ENCODE results near the gene BLTP1.
"Not testable (repeated sequence)": the region's sequence is repeated elsewhere in the genome, so short reads cannot be mapped to it uniquely, and the experiment has no call there.

Gene BLTP1, protein sequence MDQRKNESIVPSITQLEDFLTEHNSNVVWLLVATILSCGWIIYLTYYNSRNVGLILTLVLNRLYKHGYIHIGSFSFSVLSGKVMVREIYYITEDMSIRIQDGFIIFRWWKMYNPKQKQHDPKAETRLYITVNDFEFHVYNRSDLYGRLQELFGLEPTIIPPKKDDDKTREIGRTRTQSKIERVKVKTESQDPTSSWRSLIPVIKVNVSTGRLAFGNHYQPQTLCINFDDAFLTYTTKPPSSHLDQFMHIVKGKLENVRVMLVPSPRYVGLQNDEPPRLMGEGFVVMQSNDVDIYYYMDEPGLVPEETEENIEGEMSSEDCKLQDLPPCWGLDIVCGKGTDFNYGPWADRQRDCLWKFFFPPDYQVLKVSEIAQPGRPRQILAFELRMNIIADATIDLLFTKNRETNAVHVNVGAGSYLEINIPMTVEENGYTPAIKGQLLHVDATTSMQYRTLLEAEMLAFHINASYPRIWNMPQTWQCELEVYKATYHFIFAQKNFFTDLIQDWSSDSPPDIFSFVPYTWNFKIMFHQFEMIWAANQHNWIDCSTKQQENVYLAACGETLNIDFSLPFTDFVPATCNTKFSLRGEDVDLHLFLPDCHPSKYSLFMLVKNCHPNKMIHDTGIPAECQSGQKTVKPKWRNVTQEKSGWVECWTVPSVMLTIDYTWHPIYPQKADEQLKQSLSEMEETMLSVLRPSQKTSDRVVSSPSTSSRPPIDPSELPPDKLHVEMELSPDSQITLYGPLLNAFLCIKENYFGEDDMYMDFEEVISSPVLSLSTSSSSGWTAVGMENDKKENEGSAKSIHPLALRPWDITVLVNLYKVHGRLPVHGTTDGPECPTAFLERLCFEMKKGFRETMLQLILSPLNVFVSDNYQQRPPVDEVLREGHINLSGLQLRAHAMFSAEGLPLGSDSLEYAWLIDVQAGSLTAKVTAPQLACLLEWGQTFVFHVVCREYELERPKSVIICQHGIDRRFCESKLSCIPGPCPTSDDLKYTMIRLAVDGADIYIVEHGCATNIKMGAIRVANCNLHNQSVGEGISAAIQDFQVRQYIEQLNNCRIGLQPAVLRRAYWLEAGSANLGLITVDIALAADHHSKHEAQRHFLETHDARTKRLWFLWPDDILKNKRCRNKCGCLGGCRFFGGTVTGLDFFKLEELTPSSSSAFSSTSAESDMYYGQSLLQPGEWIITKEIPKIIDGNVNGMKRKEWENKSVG (N-terminal part only)

DNA sequence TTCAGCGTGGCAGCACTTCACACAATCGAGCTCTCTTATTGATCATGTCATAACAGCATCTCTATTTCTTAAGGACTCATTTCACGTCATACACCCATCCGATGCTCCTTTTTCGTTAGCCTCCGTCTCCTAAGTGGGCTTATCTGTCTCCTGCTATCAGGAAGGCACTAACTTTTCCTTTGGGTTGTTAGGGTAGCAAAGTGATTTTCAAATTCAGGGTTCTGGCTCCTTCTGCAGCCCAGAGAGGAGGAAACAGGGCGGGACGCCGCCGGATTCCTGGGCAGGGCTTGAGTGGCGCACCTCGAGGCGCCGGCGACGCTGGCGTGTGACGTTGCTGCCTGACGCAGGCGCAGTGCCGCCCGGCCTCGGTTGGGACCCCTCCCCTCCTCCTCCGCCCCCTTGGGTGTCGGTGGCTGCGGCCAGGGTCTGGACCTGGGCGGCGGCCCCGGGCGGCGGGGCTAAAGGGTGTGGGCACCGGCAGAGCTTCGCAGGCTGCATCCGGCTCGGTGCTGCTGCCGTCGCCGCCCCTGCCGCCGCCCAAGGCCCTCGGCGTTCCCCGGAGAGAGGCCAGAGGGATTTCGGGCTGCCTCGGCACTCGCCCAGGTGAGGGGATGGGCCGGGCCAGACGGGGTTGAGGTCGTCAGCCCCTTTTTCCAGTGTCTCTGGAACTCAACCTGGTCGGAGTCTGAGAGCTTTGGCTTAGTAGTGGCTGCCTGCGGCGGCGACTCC lies at the start of gene BLTP1:
BLTP1 (plus strand) TSS at position 350 of the 729 bp plus-strand sequence. CDS start 18,317 bp downstream, outside the sequence.
- DNase-seq = peak; percentile 5 to 84

DNA sequence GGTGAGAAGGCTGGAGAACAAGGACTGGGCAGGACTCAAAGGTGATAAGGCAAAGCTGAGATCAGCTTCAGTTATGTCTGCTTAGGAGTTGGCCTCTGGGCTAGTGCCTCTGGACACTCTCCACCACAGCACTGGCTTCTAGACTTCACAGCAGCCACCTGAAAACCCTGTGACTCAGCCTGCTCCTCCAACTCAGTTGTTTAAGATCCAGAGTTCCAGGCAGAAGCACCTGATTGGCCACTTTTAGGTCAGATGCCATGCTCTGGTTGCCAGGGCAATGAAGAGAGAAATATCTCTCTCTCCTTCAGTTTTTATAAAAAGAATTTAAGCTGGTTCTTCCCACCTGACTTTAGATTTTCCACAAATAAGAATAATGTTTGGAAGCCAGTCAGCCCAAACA lies 47.9 kb upstream of the BLTP1 start:
- DNase-seq = no peak

DNA sequence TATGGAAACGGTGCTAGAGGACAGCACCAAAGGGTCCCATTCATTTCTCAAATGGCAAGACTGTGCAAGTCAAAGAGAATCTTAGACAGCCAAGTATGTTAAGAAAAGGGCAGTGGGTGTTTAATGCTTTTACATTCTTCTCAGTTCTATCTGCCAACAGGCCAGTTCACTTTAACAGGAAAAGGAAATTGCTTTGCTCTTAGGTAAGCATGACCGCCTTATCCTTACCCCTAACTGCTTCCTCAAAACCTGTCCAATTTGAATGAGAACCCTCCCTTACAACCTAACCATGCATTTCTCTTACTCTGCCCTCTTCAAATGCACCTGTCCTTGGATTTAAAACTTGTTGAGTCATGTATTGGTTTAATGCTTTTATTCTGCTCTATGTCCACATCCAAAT lies 44.5 kb upstream of the BLTP1 start:
- DNase-seq = no peak

DNA sequence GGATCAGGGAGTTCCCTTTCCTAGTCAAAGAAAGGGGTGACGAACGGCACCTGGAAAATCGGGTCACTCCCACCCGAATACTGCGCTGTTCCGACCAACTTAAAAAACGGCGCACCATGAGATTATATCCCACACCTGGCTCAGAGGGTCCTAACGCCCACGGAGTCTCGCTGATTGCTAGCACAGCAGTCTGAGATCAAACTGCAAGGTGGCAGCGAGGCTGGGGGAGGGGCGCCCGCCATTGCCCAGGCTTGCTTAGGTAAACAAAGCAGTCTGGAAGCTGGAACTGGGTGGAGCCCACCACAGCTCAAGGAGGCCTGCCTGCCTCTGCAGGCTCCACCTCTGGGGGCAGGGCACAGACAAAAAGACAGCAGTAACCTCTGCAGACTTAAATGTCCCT lies 41.8 kb upstream of the BLTP1 start:
- not testable (repeated sequence) for DNase-seq

DNA sequence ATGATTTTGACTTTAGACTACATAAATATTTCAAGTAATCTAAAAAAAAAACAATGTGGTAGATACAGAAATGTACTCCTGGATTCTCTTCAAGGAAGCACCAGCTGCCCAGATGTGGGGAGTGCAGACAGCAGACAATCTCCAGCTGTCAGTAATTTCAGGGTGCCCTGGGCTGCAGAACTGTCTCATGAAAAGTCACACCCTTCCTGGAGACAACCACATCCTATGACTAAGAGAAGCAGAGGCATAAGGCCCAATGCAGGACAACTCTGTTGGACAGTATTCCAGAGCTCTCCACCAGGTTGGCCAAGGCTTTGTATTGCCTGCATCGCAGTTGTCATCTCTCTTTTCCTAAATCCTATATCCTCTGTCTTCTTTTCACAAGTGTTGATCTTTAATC lies 34.4 kb upstream of the BLTP1 start:
- no peak for DNase-seq

DNA sequence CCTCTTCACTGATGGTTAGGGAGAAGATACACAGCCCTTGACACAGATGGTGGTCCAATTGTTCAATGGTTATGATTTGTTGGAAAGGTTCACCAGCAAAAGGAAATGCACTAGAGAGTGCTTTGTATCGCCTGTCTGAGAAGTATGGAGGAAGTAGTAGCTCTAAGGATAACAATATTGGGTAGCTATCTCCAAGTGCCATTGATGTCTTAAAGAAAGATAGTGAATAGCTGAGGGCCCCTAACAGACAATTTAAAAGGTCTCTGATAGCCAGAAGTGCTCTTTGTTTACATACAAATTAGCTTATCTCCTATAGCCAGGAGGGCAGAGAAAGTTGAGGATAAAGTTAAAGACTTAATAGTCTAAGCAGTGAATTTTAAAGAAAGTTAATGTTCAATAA lies 33.9 kb upstream of the BLTP1 start:
- no peak for DNase-seq

DNA sequence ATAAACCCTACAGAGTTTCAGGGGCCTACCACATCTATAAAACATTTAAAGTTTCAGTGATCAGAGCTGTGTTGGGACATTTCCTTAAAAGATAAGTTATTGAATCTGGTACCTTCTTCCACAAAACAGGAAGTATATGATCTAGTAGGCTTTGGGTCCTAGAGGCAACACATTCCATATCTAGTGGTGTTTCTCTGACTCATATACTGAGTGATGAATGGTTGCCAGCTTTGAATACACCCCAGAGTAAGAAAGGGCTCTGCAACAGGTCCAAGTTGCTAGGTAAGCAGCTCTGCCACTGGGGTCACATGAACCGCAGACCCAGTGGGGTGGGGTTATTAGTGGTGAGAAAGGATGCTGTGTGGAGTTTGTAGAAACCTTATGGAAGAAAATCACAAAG lies 32.4 kb upstream of the BLTP1 start:
- DNase-seq = no peak

DNA sequence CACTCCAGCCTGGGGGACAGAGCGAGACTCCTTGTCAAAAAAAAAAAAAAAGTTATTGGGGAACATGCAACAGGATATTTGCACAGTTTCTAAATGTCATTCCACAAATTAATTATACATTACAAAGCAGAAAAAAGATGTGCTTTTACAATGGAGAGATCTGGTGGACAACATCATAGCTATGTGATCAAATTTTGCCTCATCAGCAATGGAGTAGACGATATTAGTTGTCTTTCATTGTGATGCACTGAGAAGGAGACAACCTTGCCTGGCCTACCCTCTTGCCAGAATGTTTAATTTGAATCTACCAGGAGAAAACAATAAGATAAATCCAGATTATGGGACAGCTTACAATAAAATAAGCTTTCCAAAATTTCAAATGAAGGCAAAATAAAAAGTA lies 30.5 kb upstream of the BLTP1 start:
- DNase-seq = no peak

DNA sequence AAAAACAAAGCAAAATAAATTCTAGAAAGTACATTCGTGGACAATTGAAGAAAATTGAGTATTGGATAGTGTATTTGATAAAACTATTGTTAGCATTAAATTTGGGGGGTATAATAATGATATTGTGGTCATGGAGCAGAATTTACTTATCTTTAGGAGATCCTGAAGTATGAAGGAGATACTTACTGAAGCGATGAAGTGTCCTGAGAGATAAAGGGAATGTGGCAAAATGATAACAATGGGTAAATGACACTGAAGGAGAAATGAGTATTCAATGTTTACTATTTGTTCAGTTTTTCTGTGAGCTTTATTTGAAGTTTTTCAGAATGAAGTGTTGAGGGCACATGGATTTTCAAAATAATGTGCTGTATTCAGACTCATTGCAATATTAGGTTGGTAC lies 30.0 kb upstream of the BLTP1 start:
- DNase-seq = no peak

DNA sequence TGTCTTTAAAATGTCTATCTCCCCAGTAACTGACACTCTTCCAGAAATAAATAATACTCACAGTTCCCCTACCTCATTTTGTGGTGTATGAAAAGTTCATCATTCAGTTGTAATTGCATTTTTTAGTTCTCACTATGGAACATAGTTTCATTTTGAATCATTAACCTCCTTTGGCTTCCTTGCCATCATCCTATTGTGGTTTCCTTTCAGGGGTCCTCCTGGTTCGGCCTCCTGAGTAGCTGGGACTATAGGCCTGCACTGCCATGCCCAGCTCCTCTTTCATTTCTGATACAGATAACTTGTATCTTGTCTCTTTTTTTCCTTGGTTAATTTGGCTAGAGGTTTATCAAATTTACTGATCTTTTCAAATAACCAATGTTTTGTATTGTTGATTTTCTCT lies 23.1 kb upstream of the BLTP1 start:
- DNase-seq = no peak

DNA sequence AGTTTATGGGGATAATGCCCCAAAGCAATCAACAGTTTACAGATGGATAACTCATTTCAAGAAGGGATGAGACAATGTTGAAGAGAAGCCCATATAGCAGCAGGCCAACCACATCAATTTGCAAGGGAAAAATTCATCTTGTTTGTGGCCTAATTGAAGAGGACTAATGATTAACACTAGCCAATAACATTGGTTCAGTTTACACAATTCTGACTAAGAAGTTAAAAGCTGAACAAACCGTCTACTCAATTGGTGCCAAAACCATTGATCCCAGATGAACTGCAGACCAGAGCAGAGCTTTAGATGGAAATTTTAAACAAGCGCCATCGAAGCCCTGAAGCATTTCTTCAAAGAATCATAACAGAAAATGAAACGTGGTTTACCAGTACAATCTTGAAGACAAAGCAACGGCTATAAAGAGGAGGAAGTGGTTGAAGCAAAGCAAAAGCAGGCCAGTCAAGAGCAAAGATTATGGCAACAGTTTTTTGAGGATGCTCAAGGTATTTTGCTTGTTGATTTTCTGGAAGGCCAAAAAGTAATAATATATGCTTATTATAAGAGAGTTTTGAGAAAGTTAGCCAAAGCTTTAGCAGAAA lies 20.5 kb upstream of the BLTP1 start:
- DNase-seq = no peak

DNA sequence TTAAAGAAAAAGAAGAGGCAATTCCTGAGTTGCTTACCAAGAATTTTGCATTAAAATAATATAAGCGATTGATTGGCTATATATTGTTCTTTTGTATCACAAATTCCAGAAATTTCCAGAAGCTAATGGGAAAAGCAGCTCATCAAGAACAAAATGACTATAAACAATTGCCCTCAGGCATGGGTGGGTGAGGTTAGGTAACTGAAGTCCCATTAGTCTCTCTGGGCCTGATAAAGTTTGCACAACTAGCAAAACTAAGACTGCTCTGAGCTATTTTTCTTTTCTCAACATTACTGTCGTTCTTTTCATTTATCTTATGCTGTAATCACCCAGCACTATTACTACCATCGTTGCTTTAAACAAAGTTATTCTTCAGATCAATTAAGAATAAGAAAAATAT lies 19.2 kb upstream of the BLTP1 start:
- DNase-seq = no peak

DNA sequence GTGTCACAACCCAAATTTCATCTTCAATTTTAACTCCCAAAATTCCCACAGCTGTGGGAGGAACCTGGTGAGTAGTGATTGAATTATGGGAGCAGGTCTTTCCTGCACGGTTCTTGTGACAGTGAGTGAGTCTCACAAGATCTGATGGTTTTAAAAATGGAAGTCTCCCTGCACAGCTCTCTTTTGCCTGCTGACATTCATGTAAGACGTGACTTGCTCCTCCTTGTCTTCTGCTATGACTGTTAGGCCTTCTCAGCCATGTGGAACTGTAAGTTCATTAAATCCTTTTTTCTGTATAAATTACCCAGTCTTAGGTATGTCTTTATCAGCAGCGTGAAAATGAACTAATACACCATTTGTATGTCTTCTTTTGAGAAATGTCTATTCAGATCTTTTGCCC lies 13.0 kb upstream of the BLTP1 start:
- DNase-seq = no peak

DNA sequence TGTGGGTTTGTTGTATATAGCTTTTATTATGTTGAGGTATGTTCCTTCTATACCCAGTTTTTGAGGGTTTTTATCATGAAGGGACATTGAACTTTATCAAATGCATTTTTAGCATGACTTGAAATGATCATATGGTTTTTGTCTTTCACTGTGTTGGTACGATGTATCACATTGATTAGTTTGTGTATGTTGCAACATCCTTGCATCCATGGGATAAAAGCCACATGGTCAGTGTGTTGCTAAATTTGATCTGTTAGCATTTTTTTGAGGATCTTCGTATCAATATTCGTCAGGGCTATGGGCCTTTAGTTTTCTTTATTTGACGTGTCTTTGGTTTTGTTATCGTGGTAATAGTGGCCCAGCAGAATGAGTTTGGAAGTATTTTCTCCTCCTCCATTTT lies 11.3 kb upstream of the BLTP1 start:
- DNase-seq = no peak

DNA sequence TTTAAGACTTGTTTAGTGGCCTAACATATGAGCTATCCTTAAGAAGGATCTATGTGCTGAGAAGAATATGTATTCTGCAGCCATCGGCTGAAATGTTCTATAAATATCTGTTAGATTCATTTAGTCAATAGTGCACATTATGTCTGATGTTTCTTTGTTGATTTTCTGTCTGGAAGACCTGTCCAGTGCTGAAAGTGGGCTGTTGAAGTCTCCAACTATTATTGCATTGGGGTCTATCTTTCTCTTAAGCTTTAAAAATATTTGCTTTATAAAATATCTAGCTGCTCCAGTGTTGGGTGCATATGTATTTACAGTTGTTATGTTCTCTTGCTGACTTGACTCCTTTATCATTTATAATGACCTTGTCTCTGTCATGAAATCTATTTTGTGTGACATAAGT lies 9.4 kb upstream of the BLTP1 start:
- no peak for DNase-seq

DNA sequence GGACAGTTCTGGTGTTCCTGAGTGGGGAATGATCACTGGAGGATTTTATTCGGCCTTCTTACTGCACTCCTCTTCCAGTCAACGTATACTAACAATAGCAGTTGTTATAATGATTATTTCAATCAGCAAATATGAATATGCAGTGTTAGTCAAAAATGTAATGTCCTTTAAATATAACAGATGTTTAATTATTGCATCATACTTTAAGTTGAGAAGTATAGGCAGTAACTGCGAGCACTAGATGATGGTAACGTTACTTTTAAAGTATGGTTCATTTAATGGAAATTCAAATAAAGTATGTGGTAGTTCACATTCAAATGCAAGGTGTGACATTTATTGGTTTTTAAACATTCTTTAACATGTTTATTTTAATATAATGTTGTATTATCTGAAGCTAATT lies 5.5 kb upstream of the BLTP1 start:
- DNase-seq = no peak

DNA sequence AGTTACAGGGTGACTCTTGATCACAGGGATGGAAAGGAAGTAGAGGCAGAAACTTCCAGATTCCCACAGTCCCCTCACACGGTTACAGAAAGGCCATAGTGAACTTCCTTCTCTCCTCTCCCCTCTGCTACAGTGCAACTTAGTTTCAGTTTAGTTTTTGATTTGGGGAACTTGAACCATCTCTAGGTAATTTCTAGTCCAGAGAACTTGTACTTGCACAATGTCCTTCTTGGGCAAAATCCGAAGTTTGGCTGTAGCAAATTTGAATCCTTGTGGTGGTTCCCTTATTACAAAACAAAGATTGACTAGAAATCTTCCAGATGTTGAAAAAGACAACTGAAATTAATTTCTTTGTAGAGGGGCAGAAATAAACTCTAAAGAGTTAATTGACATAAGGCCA lies 1.2 kb upstream of the BLTP1 start:
- no peak for DNase-seq

DNA sequence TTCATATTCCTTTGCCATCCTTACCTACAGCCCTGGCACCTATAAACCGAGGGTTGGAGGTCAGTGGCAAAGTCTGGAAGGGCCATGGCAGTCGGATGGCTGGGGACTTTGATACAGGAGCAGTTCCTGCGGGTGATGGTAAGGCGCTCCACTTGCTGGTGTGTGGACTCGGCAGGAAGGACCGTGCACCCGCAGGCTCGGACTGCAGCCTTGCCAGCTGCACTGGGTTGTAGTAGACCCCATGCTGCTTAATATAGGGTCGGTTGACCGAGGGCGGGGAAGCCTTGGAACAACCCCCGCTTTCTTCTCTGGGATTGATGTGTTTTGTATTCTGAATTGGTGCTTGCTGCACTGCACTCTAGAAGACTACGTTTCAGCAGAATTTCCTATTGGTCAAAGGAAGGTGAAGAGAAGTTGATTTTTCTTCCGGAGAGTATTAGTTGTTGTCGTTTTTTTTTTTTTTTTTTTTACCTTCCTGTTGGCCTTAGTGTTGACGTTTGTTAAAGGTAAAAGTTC lies 638 bp downstream of the BLTP1 start:
- DNase-seq = no peak

DNA sequence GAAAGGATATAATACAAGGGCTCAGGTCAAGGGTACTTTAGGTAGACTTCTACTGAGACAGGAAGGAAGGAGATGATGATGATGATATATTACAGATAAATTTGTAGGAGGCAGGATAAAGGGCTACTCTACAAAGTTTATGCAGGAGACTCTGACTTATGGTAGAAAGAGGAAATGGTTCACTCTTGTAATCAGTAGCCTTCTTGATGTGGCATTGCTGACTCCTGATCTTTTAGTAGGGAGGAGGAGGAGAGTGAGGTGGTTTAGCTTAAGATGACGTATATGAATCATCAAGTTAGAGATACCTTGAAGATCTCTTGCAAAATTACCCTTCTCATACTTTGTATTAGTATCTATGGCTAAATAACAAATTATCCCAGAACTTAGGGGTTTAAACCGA lies 4.7 kb downstream of the BLTP1 start:
- DNase-seq = no peak

DNA sequence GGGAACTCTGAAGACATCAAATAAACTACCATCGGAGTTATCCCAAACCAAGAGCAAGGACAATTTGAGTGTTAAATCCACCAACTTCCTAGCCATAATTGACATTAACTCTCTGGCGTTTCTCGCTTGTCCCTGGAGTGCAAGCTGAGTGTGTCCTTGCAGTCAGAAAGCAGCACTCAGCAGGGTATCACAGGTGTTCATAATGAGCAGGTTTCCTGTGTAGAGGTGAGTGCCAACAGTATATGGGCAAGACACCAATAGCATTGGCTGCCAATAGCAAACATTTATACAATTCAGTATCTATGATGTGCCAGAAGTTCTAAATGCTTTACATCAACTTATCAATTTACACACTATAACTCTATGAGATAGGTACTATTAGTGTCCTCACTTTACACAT lies 11.2 kb downstream of the BLTP1 start:
- DNase-seq = no peak

DNA sequence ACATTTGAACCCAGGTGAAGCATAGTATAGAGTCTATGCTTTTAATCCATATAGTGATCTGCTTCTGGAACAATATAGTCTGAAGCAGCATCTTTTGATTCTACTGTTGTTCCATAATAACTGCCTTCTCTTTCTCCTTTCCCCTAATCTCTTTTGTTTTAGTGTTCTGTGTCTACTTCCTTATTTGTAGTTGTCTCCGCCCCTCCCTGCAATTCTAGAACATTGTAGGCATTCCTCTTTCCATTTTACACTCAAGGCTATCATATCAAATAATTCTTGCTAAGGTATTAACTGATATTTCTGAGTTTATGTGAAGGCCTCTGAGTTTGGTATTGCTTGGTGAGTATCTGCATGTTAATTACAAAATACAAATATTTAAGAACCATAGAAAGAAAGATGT lies 11.6 kb downstream of the BLTP1 start:
- no peak for DNase-seq

DNA sequence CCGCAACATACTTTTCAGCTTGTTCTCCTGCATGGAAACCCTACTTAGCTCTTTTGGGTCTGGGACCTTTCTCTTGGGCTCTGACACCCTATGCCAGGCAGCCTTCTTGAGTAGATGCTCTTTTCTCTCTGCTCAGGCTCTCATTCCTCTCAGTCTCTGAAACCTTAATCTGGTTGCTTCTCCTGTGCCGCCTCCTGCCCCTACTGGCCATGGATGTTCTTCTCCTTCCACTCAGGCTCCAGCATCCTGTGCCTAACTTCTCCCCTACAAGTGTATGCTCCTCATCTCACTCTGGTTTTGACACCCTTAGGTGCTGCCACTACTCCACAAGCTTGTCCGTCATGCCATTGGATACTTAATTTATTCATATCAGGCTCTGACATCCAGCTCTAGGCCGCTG lies 15.2 kb downstream of the BLTP1 start:
- DNase-seq = no peak

Measured in NCI-H446 (cell line).